IPS-18c (cell line): Measurements from ENCODE around the gene AFG1L.
"Not testable (repeated sequence)": the region's sequence is repeated elsewhere in the genome, so short reads cannot be mapped to it uniquely, and the experiment has no call there.

Source experiments
- H3K4me3 ChIP-seq: 2 replicates; pipeline ENCODE4 v1.7.0; 2013; ENCODE audit warnings: low read depth, mild to moderate bottlenecking, low read length, moderate library complexity; ENCODE audit not compliant: insufficient read depth
- H3K9me3 ChIP-seq: one replicate; pipeline ENCODE4 v1.6.1; 2013; ENCODE audit warnings: mild to moderate bottlenecking, low read length, moderate library complexity; ENCODE audit not compliant: control insufficient read depth, insufficient read depth

The AFG1L gene

DNA sequence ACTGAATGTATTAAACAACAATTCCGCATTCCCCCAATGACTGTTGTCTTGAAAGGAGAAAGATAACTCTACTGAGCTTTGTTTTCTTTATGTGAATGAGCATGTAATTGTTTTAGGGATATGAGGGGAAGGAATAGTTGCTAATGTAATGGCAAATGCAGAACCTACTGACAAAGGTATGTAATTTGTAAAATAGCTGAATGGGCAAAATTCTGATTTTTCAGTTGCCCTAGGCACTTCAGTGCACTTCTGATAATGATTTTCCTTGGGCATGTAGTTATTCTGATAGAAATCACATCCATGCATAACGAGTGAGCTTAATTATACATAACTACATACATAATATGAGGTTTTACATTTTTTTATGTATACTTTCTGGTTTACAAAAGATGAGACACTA is 212.5 kb downstream of the AFG1L start:
- Histone ChIP-seq H3K4me3 (no peak overlapping the region), H3K9me3 (no peaks in the 10 kb centered on the region)

DNA sequence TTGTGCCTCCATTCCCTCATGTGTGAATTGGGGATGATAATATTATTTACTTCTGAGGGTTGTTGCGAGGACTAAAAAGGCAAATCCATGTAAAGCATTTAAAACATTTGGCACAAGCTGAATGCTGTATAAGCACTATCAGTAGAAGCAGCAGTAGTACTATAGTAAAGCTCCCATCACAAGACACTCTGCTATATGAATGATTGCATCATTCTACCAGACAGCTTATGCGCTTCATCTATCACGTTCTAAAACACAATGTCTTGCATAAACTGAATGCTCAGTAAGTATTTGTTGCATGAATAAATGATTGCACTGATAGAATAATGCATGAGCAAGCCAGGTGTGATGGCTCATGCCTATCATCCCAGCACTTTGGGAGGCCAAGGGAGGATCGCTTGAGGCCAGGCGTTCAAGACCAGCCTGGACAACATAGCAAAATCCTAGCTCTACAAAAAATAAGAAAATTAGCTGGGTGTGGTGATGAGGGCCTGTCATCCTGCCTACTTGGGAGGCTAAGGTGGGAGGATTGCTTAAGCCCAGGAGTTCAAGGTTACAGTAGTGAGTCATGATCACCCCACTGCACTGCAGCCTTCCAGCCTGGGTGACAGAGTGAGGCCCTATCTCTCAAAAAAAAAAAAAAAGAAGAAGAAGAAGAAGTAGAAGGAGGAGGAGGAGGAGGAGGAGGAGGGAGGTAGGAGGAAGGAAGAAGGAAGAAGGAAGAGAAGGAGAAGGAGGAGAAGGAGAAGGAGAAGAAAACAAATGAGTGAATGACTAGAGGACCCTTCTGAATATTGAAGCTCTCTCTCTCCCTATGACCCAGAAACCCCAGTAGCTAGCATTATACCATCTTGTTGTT is 215.8 kb downstream of the AFG1L start:
- peaks cover 4% of the 10 kb centered on the region for H3K9me3 ChIP-seq
- no peak overlapping the region for H3K4me3 ChIP-seq

DNA sequence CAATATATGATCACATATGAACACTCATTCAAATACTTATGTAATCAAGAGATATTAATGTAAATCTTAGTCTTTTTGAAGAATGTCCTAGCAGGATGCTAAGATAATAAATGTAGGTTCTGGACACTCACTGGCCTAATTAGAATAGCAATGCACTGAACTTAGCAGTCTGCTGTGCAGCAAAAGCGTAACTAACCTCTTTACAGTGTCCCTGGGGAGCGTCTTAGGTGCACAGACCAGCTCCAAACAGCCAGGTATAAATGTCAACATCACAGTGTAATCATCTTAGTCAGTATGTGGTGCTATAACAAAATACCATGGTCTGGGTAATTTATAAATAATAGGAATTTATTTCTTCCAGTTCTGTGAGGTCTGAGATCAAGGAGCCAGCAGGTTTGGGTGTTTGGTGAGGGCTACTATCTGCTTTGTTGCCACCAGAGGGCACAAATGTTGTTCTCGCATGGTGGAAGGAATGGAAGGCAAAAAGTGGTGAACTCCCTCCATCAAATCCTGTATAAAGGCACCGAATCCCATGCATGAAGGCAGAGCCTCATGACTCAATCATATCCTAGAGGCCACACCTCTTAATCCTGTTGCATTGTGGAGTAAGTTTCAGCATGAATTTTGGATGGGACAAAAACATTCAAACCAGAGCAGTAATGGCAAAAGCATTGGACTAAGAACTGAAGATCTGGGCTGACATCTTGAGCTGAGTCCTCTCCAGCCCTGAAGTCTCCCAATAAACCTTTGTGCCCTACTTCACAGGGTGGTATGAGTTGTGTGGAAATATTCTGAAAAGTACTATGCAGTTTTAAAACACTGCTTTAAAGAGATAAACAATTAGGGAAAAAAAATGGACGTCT is 224.1 kb downstream of the AFG1L start:
- Histone ChIP-seq H3K9me3 (no peaks in the 10 kb centered on the region), H3K4me3 (no peak overlapping the region)

DNA sequence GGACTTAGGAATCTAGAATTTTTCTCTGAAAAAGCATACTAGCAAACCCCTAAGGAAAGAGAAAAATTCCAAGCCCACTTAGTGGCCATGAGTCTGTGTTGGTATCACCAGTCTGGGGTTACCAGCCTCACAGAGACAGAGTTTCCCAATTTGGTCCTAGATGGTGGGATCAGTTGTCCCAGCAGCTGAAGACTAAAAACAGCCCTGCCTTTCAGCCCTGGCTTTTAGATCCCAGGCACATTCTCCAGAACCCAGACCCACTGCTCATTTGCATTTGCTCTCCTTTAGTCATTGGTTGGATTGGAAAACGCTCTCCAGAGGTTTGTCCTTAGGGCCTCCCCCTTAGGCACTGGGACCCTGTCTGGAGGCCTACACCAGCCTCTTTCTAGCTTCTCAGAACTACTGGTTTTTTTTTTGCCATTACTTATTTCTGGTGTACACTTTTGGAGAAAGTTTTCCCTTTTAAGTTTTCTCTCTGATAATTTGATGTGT is 226.8 kb downstream of the AFG1L start:
- Histone ChIP-seq H3K9me3 (no peaks in the 10 kb centered on the region), H3K4me3 (no peak overlapping the region)

DNA sequence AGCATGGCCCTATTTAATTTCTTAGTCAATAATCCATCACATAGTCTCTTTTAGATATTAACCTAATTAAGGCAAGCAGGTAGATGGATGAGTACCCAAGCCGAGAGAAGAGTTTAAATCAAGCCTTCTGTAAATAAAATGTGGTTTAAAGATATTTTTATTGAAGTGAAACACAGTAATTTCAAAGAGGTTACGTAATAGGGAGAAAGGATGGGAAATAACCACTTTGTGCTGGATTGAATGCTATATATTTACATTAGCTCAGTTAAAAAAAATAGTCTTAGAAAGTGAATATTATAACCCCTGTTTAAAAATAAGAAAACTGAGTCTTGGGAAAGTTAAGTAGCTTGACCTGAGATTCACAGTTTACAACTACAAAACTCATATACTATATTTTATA is 228.8 kb downstream of the AFG1L start:
- Histone ChIP-seq H3K4me3 (no peak overlapping the region), H3K9me3 (no peaks in the 10 kb centered on the region)

DNA sequence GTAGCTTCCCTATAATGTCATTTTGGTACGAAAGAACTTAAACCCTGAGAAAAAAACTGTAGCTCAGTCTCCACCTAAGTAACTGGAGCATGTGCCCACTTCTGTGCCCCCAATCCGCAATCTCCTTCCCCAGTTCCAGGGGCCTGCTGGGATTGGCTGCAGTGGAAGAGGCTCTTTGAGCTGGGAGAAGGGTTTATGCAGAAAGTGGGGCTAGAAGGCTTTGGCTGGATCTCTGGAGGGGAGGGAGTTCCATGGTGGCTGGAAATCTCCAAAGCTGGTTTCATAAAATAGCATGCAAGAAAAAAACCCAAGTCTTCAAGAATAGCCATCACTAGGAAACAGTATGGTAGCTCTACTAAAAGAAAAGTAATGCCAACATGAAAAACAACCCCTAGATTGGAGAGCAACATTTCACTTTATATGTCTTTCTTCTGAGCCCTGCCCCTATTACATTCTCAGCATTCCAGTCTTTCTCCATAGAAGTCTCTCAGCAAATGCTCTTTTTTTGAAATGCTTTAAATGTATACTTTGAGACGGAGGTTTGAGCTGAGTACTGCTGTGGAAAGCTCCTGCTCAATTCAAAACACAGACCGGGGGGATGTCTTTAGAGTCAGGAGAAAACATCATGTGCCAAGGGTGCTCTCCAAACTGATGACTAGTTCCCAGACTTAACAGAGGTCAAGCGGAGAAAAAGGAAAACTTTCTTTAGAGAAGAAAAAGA is 229.8 kb downstream of the AFG1L start:
- no peaks in the 10 kb centered on the region for H3K9me3 ChIP-seq

DNA sequence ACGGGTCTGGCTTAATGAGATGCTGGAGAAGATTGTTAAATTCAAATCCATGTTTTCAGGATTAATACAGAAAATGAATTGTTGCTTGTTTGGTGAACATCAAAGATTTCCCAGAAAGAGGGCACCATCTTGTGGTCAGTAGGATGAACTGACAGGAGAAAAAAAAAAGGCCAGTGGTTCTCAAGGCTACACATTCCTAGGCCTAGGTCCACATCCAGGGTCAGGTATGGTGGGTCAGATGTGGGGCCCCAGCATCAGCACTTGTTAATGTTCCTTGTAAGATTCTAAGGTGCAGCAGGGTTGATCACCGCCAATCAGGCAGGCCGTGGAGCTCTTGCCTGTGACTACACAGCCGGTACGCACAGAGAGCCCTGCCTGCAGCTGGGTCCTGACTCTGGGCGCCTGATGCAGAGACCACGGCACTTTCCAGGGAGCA is 231.9 kb downstream of the AFG1L start:
- H3K9me3 ChIP-seq = no peaks in the 10 kb centered on the region

More for the DNA sequence above, 229.8 kb downstream of the AFG1L start:
- H3K4me3 ChIP-seq = no peak overlapping the region

DNA sequence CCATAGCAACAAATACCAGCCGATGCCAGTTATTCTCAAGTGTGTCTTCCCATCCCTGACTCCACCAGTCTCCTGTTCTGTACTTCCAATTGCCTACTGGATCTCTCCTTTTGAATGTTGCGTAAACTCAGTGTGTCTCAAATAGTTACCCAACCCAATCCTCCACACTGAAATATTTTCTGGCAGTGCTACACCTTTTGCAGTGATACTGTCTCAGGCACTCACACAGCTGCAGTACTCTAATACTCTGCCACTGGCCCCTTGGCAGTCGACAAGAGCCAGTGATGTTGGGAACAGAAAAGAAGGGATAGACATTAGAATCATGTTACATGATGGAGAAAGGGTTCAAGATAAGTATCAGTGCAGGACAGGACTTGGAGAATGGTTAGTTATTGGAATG is 234.0 kb downstream of the AFG1L start:
- no peak overlapping the region for H3K4me3 ChIP-seq
- H3K9me3 ChIP-seq = no peaks in the 10 kb centered on the region

More for the DNA sequence above, 231.9 kb downstream of the AFG1L start:
- no peak overlapping the region for H3K4me3 ChIP-seq

DNA sequence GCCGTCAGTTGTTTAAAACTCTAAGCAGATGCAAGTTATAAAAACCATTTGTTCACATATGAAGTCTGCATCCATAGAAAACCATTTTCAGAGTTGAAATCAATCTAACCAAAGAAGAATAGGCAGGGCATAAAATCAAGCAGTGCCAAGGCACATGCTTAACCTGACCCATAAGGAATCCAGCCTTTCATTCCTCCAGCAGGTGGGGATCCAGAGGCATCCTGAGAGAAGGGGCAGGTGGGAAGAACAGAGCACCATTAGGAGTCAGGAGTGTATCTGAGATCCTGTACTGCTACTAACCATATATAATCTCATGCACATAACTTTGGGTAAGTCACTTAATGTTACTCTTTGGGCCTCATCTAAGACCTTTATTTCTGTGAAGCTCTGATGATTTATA is 236.5 kb downstream of the AFG1L start:
- H3K4me3 ChIP-seq = no peak overlapping the region
- H3K9me3 ChIP-seq = no peaks in the 10 kb centered on the region

DNA sequence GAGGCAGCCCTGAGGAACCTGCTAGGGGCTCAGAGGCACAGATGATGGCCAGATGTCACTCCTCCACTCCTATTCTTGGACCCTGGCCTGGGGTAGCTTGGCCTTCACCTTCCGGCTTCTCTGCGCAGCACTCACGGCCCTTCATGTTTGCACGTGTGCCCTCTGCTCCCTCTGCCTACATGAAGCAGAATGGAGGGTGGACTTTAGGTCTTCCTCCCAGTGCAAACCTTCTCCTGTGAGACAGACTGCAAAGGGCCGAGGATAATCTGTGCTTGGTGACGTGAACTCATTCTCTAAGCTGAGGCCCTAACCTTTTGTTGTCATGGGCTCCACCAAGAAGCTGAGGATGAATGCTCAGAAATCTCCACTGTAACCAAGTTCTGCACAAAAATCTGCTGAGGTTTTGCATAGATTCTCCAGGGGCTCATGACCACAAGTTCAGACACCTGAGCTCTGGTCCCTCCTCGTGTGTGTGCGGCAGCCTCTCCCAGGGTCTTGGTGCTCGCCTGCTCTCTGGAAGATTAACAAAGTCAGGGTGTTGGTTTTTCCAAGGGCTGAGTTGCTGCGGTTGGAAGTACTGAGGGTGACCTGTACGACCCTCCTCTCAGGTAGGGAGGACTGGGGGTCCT is 240.4 kb downstream of the AFG1L start:
- H3K4me3 ChIP-seq = no peak overlapping the region
- H3K9me3 ChIP-seq = no peaks in the 10 kb centered on the region

DNA sequence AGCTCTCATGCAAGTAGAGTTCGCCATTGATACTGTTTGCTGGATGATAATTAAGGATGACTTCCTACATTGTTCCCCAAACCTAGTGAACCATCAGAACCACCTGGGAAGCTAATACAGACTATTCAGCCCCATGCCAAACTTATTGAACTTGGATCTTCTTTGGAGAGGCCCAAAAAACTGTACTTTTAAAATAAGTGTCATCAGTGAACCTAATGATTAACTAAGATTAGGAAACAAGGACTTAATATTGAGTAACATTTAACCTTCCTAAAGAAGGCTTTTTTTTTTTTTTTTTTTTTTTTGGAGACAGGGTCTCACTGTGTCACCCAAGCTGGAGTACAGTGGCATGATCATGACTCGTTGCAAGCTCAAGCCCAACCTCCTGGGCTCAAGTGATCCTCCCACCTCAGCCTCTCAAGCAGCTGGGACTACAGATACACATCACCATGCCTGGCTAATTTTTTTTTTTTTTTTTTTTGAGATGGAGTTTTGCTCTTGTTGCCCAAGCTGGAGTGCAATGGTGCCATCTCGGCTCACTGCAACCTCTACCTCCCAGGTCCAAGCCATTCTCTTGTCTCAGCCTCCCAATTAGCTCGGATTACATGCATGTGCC is 241.2 kb downstream of the AFG1L start:
- H3K9me3 ChIP-seq, H3K4me3 ChIP-seq: not testable (repeated sequence)

DNA sequence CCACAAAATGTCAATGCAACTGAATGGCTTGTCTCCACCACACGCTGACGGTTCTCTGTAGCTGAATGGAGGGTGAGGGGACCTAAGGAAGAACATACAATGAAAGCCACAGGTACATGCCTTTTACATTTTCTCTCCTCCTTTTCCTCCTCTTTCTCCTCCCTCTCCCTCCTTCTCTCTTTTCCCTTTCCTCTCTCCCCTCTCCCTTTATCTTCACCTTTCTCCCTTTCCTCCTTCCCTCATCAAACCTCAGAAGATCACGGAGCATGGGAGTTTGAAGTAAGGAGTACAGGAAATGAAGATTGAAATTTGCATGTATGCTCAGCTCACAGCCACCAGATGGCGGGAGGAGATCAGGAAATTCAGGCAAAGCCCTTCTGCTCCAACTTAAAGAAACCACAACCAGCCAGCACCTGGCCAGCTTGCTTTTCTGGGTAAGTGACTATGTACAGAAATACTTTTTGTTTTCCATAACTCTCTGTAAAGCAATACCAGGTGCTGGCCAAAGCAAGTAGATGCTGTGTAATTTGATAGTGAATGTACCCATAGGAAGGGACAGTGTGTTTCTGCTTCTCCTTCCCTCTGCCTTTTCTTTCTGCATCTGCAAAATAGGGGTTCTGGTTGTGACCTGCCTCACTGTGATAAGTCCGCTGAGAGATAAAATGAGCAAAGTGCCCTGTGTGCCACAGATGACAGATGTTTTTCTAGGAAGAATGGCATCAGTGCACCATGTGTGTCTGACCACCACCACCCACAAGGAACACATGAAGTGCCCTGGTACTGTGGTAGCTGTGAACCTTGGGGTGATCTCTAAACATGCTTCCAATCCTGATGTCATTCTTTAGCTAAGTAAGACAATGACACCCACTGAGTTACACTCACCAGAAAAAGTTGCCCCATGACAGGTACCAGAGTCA is 247.2 kb downstream of the AFG1L start:
- Histone ChIP-seq H3K9me3 (peaks cover 2% of the 10 kb centered on the region), H3K4me3 (no peak overlapping the region)

DNA sequence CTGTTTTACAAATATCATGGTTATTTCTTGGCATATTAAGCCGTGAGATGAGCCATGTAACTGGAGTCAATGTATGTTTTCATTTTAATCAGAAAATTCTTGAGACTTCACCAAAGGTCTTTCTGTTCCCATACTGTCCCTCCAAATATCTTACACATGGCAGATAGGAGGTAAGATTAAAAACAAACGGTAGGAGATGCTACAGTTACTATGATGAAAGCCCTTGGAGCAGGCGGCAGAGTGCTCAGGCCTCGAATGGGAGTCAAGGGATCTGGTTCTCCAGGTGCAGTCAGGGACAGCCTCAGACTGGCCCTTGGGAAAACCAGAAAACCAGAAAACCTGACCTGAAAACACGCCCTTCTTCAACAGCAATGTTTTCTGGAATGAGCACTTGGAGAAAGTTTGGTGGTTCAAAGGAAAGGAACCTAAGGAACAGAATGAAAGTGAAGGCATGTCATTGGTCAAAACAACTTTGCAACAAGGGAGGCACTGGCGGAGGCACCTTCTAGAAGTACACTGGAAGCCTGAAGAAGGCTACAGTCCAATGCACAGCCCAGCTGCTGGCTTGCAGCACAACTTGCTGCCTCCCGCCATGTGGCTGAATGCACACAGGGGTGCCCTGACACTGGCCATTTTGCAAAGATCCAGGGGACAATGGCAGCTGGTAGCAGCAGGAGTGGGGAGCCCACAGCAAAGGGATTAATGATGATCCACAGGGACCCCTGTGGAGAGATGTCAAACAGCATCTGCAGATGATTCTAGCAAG is 248.5 kb downstream of the AFG1L start:
- Histone ChIP-seq H3K9me3 (peaks cover 2% of the 10 kb centered on the region), H3K4me3 (no peak overlapping the region)

DNA sequence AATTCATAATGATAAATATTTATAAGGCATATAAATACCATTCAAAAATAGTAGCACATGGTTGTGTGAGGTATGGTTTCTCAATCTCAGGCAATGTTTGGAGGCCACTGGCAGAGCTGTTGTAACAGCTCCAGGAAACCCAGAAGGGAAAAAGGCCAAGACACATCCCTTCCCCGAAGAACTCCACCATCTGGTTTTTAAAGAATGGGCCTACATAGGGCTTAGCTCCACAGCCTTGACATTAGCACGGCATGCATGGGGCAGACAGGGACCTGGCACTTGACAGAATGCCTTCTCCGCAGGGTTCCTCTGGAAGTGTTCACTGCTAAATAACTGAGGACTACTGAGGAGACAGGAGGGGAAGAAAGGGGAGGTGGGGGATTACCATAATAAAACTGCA is 249.8 kb downstream of the AFG1L start:
- Histone ChIP-seq H3K9me3 (peaks cover 2% of the 10 kb centered on the region), H3K4me3 (no peak overlapping the region)
